Measurements from ENCODE around the gene CYP26C1.
A peak's percentile ranks its signal among the peaks of the same experiment; 100 is the strongest.

CYP26C1 gene

GRCh38 chr10:93059975-93060886 is at the start of gene CYP26C1:
CYP26C1 (plus strand) TSS chr10:93060798; CDS start chr10:93061264, 466 bp downstream.
- H3K27ac Mint-ChIP-seq = no peak within 1 kb of the TSS
- peaks cover 5% of the 10 kb centered on the region for H3K36me3 Mint-ChIP-seq
- peaks cover 15% of the 10 kb centered on the region for H3K4me1 Mint-ChIP-seq
- H3K27me3 Mint-ChIP-seq = peaks cover 55% of the 10 kb centered on the region
- H3K9me3 Mint-ChIP-seq = no peaks in the 10 kb centered on the region
- H3K4me3 Mint-ChIP-seq = peak within 1 kb of the TSS; percentile 31
- no peak for DNase-seq
- CTCF ChIA-PET = interaction anchor here (0.9 kb wide), 1 partner anchor 95 kb away, joined by 3 read pairs; no protein-coding TSS in a partner anchor

GRCh38 chr10:93015722-93016121 is 44.9 kb upstream of the CYP26C1 start:
- CTCF ChIA-PET = no interaction called here
- Mint-ChIP-seq H3K27me3 (no peaks in the 10 kb centered on the region), H3K9me3 (no peaks in the 10 kb centered on the region), H3K36me3 (no peaks in the 10 kb centered on the region), H3K4me3 (no peak overlapping the region), H3K4me1 (no peaks in the 10 kb centered on the region), H3K27ac (no peak overlapping the region)
- DNase-seq = no peak

- H3K36me3 Mint-ChIP-seq = no peaks in the 10 kb centered on the region
- H3K9me3 Mint-ChIP-seq = no peaks in the 10 kb centered on the region
- H3K4me3 Mint-ChIP-seq = no peak overlapping the region
- no peaks in the 10 kb centered on the region for H3K27me3 Mint-ChIP-seq
- H3K27ac Mint-ChIP-seq = no peak overlapping the region
- CTCF ChIA-PET = no interaction called here
- DNase-seq = no peak
- no peaks in the 10 kb centered on the region for H3K4me1 Mint-ChIP-seq
Observed at GRCh38 chr10:93023013-93023650, 37.5 kb upstream of the CYP26C1 start.

GRCh38 chr10:93026072-93026471 is 34.5 kb upstream of the CYP26C1 start:
- Mint-ChIP-seq H3K9me3 (no peaks in the 10 kb centered on the region), H3K27me3 (no peaks in the 10 kb centered on the region), H3K4me3 (no peak overlapping the region), H3K4me1 (no peaks in the 10 kb centered on the region), H3K27ac (no peak overlapping the region), H3K36me3 (no peaks in the 10 kb centered on the region)
- CTCF ChIA-PET = no interaction called here
- no peak for DNase-seq

GRCh38 chr10:93027508-93027907 is 33.1 kb upstream of the CYP26C1 start:
- H3K27ac Mint-ChIP-seq = no peak overlapping the region
- CTCF ChIA-PET = no interaction called here
- H3K27me3 Mint-ChIP-seq = no peaks in the 10 kb centered on the region
- no peaks in the 10 kb centered on the region for H3K36me3 Mint-ChIP-seq
- no peak for DNase-seq
- no peaks in the 10 kb centered on the region for H3K9me3 Mint-ChIP-seq
- no peaks in the 10 kb centered on the region for H3K4me1 Mint-ChIP-seq
- no peak overlapping the region for H3K4me3 Mint-ChIP-seq

- Mint-ChIP-seq H3K9me3 (no peaks in the 10 kb centered on the region), H3K36me3 (no peaks in the 10 kb centered on the region), H3K4me1 (no peaks in the 10 kb centered on the region), H3K27me3 (no peaks in the 10 kb centered on the region), H3K4me3 (no peak overlapping the region), H3K27ac (no peak overlapping the region)
- CTCF ChIA-PET = no interaction called here
- no peak for DNase-seq
Observed at GRCh38 chr10:93028883-93029282, 31.7 kb upstream of the CYP26C1 start.

GRCh38 chr10:93030409-93030808 is 30.2 kb upstream of the CYP26C1 start:
- Mint-ChIP-seq H3K4me3 (no peak overlapping the region), H3K36me3 (no peaks in the 10 kb centered on the region), H3K27ac (no peak overlapping the region), H3K4me1 (no peaks in the 10 kb centered on the region), H3K27me3 (no peaks in the 10 kb centered on the region), H3K9me3 (no peaks in the 10 kb centered on the region)
- DNase-seq = no peak
- CTCF ChIA-PET = no interaction called here

GRCh38 chr10:93032105-93032808 is 28.3 kb upstream of the CYP26C1 start:
- Mint-ChIP-seq H3K27me3 (no peaks in the 10 kb centered on the region), H3K9me3 (no peaks in the 10 kb centered on the region), H3K27ac (no peak overlapping the region), H3K36me3 (no peaks in the 10 kb centered on the region), H3K4me3 (no peak overlapping the region), H3K4me1 (no peaks in the 10 kb centered on the region)
- CTCF ChIA-PET = no interaction called here
- DNase-seq = no peak

GRCh38 chr10:93032809-93033137 is 27.8 kb upstream of the CYP26C1 start:
- CTCF ChIA-PET = no interaction called here
- DNase-seq = no peak
- Mint-ChIP-seq H3K27ac (no peak overlapping the region), H3K4me1 (no peaks in the 10 kb centered on the region), H3K27me3 (no peaks in the 10 kb centered on the region), H3K36me3 (no peaks in the 10 kb centered on the region), H3K4me3 (no peak overlapping the region), H3K9me3 (no peaks in the 10 kb centered on the region)

- Mint-ChIP-seq H3K4me1 (no peaks in the 10 kb centered on the region), H3K27me3 (no peaks in the 10 kb centered on the region), H3K9me3 (no peaks in the 10 kb centered on the region), H3K36me3 (no peaks in the 10 kb centered on the region), H3K27ac (no peak overlapping the region), H3K4me3 (no peak overlapping the region)
- CTCF ChIA-PET = interaction anchor here (1.3 kb wide), 1 partner anchor 28 kb away, joined by 3 read pairs; no protein-coding TSS in a partner anchor
- DNase-seq = no peak
Observed at GRCh38 chr10:93034426-93034825, 26.2 kb upstream of the CYP26C1 start.

GRCh38 chr10:93039110-93039509 is 21.5 kb upstream of the CYP26C1 start:
- Mint-ChIP-seq H3K9me3 (no peaks in the 10 kb centered on the region), H3K4me1 (no peaks in the 10 kb centered on the region), H3K27ac (no peak overlapping the region), H3K27me3 (no peaks in the 10 kb centered on the region), H3K4me3 (no peak overlapping the region), H3K36me3 (no peaks in the 10 kb centered on the region)
- no peak for DNase-seq
- CTCF ChIA-PET = interaction anchor here (1.0 kb wide), 1 partner anchor 74 kb away, joined by 3 read pairs; no protein-coding TSS in a partner anchor

- Mint-ChIP-seq H3K4me1 (no peaks in the 10 kb centered on the region), H3K27ac (no peak overlapping the region), H3K4me3 (no peak overlapping the region), H3K36me3 (no peaks in the 10 kb centered on the region), H3K27me3 (no peaks in the 10 kb centered on the region), H3K9me3 (no peaks in the 10 kb centered on the region)
- DNase-seq = no peak
- CTCF ChIA-PET = interaction anchor here (0.6 to 0.9 kb wide), 2 partner anchors 38 to 74 kb away, joined by 4 to 5 read pairs; no protein-coding TSS in a partner anchor
Observed at GRCh38 chr10:93039721-93040120, 20.9 kb upstream of the CYP26C1 start.

- H3K4me1 Mint-ChIP-seq = no peaks in the 10 kb centered on the region
- no peak overlapping the region for H3K27ac Mint-ChIP-seq
- no peak overlapping the region for H3K4me3 Mint-ChIP-seq
- H3K9me3 Mint-ChIP-seq = no peaks in the 10 kb centered on the region
- no peaks in the 10 kb centered on the region for H3K27me3 Mint-ChIP-seq
- DNase-seq = no peak
- H3K36me3 Mint-ChIP-seq = peaks cover 2% of the 10 kb centered on the region
- CTCF ChIA-PET = no interaction called here
Observed at GRCh38 chr10:93054486-93054885, 6.1 kb upstream of the CYP26C1 start.

GRCh38 chr10:93058139-93058538 is 2.5 kb upstream of the CYP26C1 start:
- CTCF ChIA-PET = no interaction called here
- no peak overlapping the region for H3K27ac Mint-ChIP-seq
- peaks cover 34% of the 10 kb centered on the region for H3K27me3 Mint-ChIP-seq
- peaks cover 12% of the 10 kb centered on the region for H3K4me1 Mint-ChIP-seq
- H3K36me3 Mint-ChIP-seq = peaks cover 5% of the 10 kb centered on the region
- no peaks in the 10 kb centered on the region for H3K9me3 Mint-ChIP-seq
- H3K4me3 Mint-ChIP-seq = no peak overlapping the region
- no peak for DNase-seq

Data from activated naive CD4-positive, alpha-beta T cell treated with anti-CD3 and anti-CD28 coated beads, Interleukin-2, amount 10 ng/mL, durations not matched to agents 7 days and 5 days (primary cell).